ENCODE data around the gene AGBL4.

The AGBL4 gene

DNA sequence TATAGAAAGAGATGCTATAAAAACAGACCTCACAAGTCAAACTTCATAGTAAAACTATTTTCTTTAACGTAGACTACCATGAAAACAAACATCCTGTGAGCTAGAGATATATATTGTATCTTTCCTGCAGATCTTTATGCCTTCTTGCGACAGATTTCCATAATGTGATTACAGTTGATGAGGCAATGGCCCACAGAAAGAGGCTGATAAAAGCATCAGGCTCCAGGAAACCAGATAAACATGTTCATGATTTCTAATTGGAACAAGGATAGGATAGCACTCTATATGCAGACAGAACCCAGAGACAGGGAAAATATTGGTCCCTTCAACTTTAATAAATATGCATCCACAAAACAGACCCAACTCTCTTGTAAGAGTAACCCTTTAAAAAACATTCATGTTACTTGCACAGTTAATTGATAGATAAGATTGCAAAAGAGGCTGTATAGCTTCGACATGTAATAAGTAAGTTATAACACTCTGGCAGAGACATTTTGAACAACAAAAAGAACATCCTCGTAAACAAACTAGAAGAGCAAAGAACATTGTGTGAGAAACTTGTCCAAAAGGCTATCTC is 329.4 kb downstream of the AGBL4 start:
- no peak for DNase-seq (ENCODE audit: low spot score)

DNA sequence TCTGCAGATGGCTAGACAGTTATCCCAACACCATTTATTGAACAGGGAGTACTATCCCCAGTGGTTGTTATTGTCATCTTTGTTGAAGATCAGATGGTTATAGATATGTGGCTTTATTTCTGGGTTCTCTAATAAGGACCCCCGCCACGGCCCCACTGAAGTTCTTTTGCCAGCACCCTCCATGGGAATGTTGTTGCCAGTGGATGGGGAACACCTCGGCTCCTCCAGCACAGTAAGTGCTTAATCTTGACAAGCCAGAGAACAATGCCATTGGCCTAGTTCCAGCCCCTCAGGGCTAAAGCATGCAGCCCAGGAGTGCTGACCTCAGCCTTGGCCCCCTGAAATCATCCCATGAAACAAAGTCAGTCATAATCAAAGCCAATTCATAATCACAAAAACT is 337.6 kb downstream of the AGBL4 start:
- DNase-seq (ENCODE audit: low spot score), result no peak

DNA sequence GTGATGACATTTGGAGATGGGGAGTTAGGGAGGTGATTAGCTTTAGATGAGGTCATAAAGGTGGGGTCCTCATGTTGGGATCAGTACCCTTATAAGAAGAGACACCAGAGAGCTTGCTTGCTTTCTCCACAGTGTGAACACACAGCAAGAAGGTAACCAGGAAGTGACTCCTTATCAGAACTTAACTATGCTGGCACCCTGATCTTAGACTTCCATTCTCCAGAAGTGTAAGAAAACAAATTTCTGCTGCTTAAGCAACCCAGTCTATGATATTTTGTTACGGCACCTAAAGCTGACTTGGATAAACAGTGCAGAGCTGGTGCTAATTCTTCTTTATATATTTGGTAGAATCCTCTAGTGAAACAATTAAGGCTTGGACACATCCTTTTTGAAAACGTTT is 346.0 kb downstream of the AGBL4 start:
- no peak for DNase-seq (ENCODE audit: low spot score)

DNA sequence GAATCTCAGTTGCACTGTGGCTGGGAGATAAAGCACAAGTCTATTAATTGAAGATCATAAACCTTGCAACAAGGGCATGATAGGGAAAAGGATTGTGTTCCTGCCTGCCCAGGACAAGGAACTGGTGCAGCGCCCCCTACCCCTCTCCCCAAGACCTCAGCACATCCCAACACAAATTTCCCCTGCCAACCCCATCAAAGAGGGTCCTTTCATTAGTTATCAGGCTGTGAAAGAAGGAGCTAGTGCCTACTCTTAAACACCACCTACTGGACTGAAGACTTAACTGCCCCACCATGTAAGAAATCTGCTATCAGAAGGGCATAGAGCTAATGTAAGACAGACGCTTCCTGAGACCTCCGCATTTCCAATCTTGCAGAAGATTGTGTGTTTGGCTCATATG is 372.6 kb downstream of the AGBL4 start:
- no peak for DNase-seq (ENCODE audit: low spot score)

DNA sequence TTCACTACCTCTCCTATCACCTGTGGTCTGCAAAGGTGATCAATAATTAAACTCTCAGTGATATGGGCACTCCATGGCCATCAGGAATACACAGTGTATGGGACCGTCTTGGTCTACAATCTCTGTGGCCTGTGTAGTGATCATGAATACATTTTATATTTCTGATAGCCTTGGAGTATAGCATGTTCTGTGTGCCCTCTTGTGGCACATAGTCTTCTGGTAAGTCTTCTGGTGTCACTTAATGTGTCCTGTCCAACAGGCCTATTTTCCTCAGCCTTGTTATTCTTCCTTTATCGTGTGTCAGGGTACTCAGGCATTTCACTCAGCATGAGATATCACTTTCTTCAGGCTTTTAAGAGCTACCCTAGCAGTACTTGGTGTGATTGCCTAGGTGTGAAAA is 393.6 kb downstream of the AGBL4 start:
- no peak for DNase-seq (ENCODE audit: low spot score)

DNA sequence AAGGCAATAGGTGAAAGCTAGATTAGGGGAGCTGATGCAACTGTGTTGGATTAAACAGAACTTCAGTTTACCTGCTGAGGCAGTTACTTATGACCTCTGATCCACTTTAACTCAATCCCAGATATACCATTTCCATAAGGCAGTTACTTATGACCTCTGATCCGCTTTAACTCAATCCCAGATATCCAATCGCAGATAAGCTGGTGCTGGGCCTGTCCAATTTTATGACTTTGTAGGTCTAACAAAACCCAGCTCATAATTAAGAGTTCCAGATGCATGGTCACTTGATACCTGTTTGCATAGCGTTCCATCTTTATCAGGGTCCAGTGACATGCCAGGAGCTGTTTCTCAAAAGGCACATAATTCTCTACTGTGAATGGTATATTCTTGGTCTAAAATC is 396.0 kb downstream of the AGBL4 start:
- DNase-seq (ENCODE audit: low spot score), result no peak

DNA sequence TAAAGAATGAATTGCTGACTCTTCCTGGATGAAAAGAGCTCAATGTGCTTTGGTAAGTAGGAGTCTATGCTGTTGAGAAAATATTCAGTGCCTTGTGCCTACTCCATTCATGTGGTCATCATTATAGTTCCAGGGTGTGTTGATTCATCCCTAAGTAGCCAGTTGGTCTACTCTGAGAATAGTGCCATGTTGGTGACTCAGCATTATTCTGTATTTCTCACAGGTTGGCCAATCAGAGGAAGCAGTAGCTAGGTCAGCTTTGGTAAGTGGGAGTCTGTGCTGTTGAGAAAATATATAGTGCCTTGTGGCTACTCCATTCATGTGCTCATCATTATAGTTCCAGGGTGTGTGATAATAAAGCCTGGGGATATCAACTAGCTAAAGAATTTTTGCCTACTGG is 397.3 kb downstream of the AGBL4 start:
- DNase-seq (ENCODE audit: low spot score), result no peak

DNA sequence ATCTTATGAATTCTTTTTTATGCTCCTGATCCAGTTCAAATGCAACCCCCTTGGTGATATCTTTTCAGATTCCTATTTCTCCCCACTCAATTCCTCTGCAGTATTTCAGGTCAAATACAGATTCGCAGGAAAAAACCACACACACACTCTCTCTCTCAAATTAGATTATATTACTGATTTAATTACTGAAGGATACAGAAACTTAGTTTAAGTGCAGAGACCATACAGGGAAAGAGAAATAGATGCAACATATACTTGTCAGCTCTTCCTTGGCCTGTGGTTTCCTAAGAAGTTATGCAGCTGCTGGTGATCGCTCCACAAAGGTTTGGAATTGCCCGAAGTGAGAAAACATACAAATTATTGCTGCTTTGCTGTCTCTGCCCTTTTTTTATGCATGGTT is 400.9 kb downstream of the AGBL4 start:
- no peak for DNase-seq (ENCODE audit: low spot score)

DNA sequence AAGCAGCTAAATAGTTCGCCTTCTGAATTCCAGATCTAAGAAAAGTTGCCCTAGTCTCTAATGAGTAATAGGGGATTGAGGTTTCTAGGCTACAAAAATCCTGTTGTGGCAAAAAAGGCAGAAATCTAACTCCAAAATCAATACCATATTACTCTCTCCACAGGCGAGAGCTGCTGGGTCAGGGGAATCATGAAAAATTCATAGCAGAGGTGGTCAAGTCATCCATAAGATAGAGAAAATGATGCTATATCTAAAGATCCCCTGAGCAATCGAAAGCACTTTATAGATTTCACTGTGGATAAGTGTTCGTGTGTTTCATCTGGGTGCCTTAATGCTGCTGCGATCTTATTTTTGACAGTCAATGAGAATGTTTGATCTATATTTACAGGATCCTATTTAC is 417.7 kb downstream of the AGBL4 start:
- DNase-seq (ENCODE audit: low spot score), result no peak

DNA sequence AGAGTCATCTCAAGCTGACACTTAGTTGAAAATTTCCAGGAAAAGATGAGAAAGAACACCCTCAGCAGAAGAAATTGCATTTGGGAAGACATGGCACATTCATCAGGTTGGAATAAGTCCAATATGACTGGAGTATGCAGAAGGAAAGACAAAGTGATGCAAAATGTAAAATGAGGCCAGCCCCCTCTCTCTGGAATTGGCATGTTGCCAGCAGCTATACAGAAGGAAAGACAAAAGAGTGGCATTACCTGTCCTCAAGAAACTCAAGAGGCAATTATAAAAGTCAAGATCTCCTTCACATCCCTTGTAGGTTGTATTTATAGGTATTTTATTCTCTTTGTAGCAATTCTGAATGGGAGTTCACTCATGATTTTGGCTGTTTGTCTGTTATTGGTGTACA is 426.3 kb downstream of the AGBL4 start:
- no peak for DNase-seq (ENCODE audit: low spot score)

DNA sequence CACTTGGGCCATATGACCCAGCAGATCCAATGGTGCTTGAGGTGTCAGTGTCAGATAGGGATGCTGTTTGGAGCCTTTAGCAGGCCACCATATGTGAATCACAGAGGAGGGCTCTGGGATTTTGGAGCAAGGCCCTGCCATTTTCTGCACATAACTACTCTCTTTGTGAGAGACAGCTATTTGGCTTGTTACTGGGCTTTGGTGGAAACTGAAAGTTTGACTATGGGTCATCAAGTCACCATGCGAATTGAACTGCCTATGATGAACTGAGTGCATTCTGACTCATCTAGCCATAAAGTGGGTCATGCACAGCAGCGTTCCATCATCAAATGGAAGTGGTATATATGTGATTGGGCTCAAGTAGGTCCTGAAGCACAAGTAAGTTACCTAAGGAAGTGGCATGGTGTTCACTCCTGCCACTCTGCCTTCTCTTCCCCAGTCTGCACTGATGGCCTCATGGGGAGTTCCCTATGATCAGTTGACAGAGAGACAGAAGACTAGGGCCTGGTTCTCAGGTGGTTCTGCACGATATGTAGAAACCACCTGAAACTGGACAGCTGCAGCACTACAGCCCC is 447.3 kb downstream of the AGBL4 start:
- no peak for DNase-seq (ENCODE audit: low spot score)

DNA sequence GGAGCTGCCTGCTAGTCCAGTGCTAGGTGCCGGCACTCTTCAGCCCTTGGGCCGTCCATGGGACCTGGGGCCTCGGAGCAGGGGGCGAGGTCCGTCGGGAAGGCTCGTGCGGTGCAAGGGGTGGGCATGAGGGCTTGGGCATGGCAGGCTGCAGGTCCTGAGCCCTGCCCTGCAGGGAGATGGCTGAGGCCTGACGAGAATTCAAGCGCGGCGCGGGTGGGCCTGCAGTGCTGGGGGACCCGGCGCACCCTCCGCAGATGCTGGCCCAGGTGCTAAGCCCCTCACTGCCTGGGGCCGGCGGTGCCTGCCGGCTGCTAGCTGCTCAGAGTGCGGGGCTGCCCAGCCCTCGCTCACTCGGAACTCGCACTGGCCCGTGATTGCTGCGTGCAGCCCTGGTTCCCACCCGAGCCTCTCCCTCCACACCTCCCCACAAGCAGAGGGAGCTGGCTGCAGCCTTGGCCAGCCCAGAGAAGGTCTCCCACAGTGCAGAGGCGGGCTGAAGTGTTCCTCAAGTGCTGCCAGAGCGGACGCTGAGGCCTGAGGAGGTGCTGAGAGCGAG is 467.0 kb downstream of the AGBL4 start:
- DNase-seq (ENCODE audit: low spot score), result no peak

DNA sequence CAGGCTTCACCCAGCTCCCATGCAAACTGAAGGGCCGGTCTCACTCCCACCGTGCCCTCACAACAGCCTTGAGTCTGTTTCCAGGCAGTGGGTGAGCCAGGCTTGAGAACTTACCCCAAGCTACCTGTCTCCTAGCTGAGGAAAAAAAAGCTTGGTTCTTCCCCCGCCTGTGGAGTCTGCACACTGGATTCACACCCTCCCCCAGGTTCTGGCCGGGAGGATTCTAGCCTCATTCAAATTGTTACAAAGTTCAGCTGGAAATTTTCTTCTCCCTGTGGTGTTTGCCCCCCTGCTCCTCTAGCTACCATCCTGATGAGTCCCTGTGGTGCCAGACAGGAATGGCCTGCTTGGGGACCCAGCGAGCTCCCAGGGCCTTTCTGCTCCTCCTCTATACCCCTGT is 471.7 kb downstream of the AGBL4 start:
- DNase-seq (ENCODE audit: low spot score), result no peak

DNA sequence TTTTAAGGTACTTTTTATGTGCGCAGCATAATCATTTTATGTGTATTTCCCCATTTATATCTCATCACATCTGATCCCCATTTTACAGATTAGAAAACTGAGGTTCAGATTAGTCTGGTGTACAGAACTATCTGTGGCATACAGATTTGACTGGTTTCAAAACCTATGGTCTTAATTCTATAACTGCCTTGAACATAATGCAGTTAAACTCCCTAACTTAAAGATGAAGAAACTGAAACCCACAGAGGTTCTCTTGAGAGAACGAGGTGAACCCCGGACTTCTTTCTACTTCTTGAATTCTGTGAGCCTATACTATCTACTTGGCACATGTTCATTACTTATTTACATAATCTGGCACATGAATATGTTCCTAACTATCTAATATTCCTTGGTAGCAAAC is 479.1 kb downstream of the AGBL4 start:
- no peak for DNase-seq (ENCODE audit: low spot score)

DNA sequence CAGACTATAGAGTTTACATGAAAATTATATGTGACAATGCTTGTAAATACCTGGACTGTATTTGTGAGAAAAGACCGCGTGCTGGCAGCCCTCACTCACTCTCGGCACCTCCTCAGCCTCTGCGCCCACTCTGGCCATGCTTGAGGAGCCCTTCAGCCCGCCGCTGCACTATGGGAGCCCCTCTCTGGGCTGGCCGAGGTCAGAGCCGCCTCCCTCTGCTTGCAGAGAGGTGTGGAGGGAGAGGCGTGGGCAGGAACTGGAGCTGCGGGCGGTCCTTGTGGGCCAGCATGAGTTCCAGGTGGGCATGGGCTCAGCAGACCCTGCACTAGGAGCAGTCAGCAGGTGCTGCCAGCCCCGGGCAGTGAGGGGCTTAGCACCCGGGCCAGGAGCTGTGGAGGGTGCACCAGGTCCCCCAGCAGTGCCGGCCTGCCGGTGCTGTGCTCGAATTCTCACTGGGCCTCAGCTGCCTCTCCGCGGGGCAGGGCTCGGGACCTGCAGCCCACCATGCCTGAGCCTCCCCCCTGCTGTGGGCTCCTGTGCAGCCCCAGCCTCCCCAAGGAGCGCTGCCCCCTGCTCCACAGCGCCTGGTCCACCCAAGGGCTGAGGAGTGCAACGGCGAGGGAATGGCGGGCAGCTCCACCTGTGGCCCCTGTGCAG is 482.5 kb downstream of the AGBL4 start:
- no peak for DNase-seq (ENCODE audit: low spot score)

DNA sequence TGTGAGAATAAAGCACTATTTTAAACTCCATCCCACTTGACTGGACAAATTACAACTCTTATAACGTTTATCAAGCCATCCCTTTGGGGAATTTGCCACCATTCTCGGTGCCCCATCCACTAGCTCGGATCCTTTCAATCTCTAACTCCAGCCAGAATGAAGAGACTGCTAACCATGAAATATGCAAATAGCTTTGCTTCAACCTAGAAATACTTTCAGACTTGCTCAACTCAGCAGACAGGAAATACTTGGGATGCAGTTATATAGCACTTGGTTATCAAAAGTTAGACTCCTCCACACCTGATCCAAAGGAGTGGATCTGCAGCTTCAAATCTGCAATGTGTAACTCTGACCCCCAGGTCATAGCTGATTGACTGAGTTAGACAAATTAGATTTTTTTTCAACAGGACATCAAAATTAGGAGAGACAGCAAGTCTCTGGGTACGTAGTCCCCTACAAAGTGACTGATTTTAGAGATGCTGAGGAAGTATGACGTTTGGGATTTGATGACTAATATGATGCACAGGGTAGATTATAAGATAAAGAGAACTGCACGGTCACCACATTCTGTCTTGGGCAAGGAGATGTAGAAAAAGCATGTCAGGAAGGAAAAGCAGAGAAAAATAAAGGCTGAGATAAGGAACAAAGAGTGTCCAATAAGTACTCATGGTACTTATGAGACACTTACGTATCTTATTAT is 496.0 kb downstream of the AGBL4 start:
- no peak for DNase-seq (ENCODE audit: low spot score)

DNA sequence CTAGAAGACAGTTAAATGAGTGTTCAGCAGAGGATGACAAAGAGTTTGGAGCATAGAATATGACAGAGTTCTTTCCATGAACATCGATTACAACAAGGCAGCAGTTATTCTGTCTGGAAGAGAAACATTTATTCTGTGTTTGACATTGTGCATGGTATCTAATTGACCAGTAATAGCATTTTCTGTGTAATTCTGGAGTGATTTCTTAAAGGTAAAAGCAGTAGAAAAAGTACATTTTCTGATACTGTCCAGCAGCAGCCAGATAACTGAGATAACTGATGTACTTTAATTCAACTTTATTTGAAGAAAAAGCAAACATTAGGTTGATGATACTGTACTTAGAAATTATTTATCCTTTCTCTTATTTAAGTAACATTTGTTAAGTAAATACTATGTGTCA is 497.1 kb downstream of the AGBL4 start:
- DNase-seq (ENCODE audit: low spot score), result no peak

DNA sequence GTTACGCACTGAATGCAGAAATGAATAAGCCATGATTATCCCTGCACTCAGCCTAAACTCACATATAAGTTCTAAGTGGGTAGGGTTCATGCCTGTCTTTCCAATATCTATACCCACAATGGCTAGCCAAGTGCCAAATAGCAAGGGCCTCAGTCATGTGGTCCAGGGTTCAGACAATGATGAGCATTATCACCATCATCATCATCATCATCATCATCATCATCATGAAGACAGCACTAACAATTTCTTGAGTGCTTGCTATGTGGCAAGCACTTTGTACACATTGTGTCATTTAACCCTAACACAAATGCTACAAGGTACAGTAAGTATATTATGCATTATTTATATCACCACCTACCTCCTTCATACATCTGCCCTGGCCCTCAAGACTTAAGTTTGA is 500.0 kb downstream of the AGBL4 start:
- DNase-seq (ENCODE audit: low spot score), result no peak

DNA sequence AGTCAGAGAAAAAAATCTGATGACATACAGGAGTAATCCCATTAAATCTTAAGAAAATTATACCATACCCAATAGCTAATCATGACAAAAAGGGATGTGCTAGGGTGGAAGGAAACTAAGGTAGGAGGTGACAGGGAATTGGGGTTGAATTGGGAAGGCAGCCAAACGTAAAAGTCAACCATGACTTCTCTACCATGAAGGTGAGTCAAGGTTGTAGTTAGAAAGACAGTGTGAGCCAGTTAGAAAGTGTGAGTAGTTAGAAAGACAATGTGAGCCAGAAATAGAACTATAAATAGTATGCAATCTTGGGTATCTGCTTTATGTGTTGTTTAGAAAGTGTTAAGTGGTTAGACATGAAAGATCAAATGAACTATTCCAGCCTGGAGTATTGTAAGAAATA is 556.8 kb downstream of the AGBL4 start:
- no peak for DNase-seq (ENCODE audit: low spot score)

DNA sequence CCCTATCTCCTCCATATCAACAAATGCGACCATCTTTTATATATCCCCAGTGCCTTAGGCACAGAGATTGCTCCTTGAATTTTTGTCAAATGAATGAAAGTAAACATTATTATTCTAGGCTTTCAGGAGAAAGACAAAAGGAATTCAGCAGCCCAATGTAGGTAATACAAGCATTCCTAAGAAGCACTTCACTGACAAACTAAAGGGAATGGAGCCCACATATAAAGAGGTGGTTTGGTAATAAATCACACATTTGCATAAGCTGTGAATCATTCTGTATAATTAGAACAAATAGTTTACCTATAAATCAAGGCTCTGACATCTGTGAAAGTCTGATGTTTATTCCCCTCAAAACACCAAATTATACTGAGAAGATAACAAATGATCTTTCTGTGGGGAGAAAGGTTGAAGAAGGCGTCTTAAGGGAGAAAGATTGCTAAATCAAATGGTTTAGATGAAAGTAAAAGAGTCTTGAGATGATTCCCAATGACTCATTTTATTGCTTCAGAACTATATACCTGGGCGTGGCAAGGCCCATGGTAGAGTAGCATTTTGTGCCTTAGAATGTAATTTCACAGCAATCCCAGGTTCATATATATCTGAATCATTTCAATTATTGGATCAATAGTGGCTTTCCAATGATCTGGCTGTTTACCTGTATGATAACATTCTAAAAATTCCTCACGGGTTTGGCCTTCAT is 558.1 kb downstream of the AGBL4 start:
- no peak for DNase-seq (ENCODE audit: low spot score)

DNA sequence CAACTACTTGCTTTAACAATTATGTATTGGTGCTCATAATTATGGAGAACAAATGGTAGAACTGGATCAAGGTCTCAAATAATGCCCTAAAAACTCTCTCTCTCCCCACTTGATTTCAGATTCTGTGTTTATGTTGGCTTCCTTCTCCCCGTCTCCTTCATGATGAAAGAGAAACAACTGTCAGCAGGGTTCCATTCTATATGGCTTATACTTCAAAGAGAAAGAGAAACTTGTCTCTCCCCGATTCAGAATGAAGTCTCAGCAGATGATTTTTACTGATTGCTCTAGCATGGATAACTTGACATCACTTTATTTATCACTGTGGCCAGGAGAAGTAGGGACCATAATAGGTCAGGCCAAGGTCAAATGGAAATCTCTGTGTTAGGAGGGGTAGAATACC is 575.6 kb downstream of the AGBL4 start:
- DNase-seq (ENCODE audit: low spot score), result no peak

DNA sequence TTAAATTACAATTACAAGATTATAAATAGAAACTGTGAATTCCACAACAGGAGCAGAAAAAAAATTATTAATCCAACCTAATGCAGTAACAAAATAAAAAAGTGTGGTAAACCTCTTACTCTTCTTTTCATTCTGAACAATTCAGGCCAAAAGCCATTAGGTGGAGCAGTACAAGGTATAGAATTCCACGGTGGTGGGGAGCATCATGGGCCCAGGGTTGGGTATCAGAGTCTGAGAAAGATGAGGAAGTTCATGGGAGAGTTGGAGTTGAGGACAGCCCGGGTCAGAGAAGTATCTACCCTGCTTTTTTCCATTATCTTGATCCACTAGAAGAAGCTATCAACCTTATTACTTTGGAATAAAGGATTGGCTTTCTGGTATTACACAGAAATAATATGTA is 586.9 kb downstream of the AGBL4 start:
- DNase-seq (ENCODE audit: low spot score), result no peak

DNA sequence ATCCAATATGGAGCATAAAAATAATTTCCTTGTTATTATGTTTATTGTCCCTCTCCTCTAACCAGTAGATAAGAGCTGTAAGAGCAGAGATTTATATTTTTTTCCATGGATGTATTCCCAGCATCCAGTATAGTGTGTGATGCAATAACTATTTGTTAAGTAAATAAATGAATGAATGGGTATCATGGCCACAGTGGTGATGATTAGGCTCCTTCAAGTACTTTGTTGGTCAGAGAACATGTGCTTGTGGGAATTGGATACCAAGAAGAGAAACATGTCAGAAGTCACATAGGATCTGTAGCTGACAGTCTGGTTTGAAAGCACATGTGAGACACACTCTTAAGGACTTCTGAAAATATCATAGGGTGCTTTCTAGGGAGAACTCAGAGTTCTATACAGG is 588.5 kb downstream of the AGBL4 start:
- no peak for DNase-seq (ENCODE audit: low spot score)
